Measurements from ENCODE around the gene HEG1.
"Not testable (repeated sequence)": the region's sequence is repeated elsewhere in the genome, so short reads cannot be mapped to it uniquely, and the experiment has no call there.

The HEG1 gene

GRCh38 chr3:124957951-124958350, 97.8 kb downstream of the HEG1 start:
- H3K4me1 ChIP-seq (ENCODE audit: control insufficient read depth in 1 of 2, insufficient read depth in 2 of 2, low read length in 2 of 2); H3K79me2 ChIP-seq (ENCODE audit: control insufficient read depth, insufficient read depth, low read length, poor library complexity); H2BK5ac ChIP-seq (ENCODE audit: low read depth, low read length, poor library complexity); H2AFZ ChIP-seq (ENCODE audit: insufficient read depth, low read length, poor library complexity); H4K8ac ChIP-seq (ENCODE audit: low read depth, low read length); H3K23ac ChIP-seq (ENCODE audit: low read length); H3K36me3 ChIP-seq (ENCODE audit: control insufficient read depth in 1 of 2, insufficient read depth in 2 of 2, low read length in 2 of 2); H3K9ac ChIP-seq (ENCODE audit: low read length); H2AK5ac ChIP-seq (ENCODE audit: low read length); H3K14ac ChIP-seq (ENCODE audit: low read length); H3K9me3 ChIP-seq (ENCODE audit: insufficient read depth, low read depth, low read length); H3K27me3 ChIP-seq (ENCODE audit: insufficient read depth, low read length); H2BK120ac ChIP-seq (ENCODE audit: insufficient read depth, low read length, poor library complexity); H4K91ac ChIP-seq (ENCODE audit: low read depth, low read length); DNase-seq; H3K79me1 ChIP-seq (ENCODE audit: low read length); H3K4ac ChIP-seq (ENCODE audit: low read depth, low read length); H3K18ac ChIP-seq (ENCODE audit: low read length); H2BK12ac ChIP-seq (ENCODE audit: low read length); H3K4me3 ChIP-seq (ENCODE audit: low read depth, low read length); H4K12ac ChIP-seq (ENCODE audit: low read depth, low read length); H3K27ac ChIP-seq (ENCODE audit: low read depth, low read length); H3K4me2 ChIP-seq (ENCODE audit: low read length): not testable (repeated sequence)
- no CpG with 5 or more reads among the region's 4 CpGs for WGBS (ENCODE audit: extremely low coverage, insufficient coverage, insufficient read length)

GRCh38 chr3:124952282-124952855, 103.4 kb downstream of the HEG1 start:
- Histone ChIP-seq H3K27me3 (ENCODE audit: insufficient read depth, low read length) (no peaks in the 10 kb centered on the region), H3K9me3 (ENCODE audit: insufficient read depth, low read depth, low read length) (no peaks in the 10 kb centered on the region), H2AFZ (ENCODE audit: insufficient read depth, low read length, poor library complexity) (no peak overlapping the region), H3K4ac (ENCODE audit: low read depth, low read length) (no peak overlapping the region), H3K27ac (ENCODE audit: low read depth, low read length) (no peak overlapping the region), H3K14ac (ENCODE audit: low read length) (no peak overlapping the region), H3K4me2 (ENCODE audit: low read length) (no peak overlapping the region), H3K18ac (ENCODE audit: low read length) (no peak overlapping the region), H3K23ac (ENCODE audit: low read length) (no peak overlapping the region), H4K12ac (ENCODE audit: low read depth, low read length) (no peak overlapping the region), H3K4me1 (ENCODE audit: control insufficient read depth in 1 of 2, insufficient read depth in 2 of 2, low read length in 2 of 2) (no peaks in the 10 kb centered on the region), H3K79me1 (ENCODE audit: low read length) (no peaks in the 10 kb centered on the region), H3K79me2 (ENCODE audit: control insufficient read depth, insufficient read depth, low read length, poor library complexity) (no peaks in the 10 kb centered on the region), H2BK5ac (ENCODE audit: low read depth, low read length, poor library complexity) (no peak overlapping the region), H4K91ac (ENCODE audit: low read depth, low read length) (no peak overlapping the region), H4K8ac (ENCODE audit: low read depth, low read length) (no peak overlapping the region), H3K36me3 (ENCODE audit: control insufficient read depth in 1 of 2, insufficient read depth in 2 of 2, low read length in 2 of 2) (no peaks in the 10 kb centered on the region), H2BK120ac (ENCODE audit: insufficient read depth, low read length, poor library complexity) (no peak overlapping the region), H2BK12ac (ENCODE audit: low read length) (no peak overlapping the region), H3K4me3 (ENCODE audit: low read depth, low read length) (no peak overlapping the region), H2AK5ac (ENCODE audit: low read length) (no peak overlapping the region), H3K9ac (ENCODE audit: low read length) (no peak overlapping the region)
- no CpG with 5 or more reads among the region's 5 CpGs for whole genome bisulfite sequencing (ENCODE audit: extremely low coverage, insufficient coverage, insufficient read length)
- DNase-seq: no peak

- H3K36me3 ChIP-seq (ENCODE audit: control insufficient read depth in 1 of 2, insufficient read depth in 2 of 2, low read length in 2 of 2): no peaks in the 10 kb centered on the region
- no peaks in the 10 kb centered on the region for H3K9me3 ChIP-seq (ENCODE audit: insufficient read depth, low read depth, low read length)
- H3K79me2 ChIP-seq (ENCODE audit: control insufficient read depth, insufficient read depth, low read length, poor library complexity): no peaks in the 10 kb centered on the region
- H2BK120ac ChIP-seq (ENCODE audit: insufficient read depth, low read length, poor library complexity): no peak overlapping the region
- H3K27me3 ChIP-seq (ENCODE audit: insufficient read depth, low read length): no peaks in the 10 kb centered on the region
- H3K4me2 ChIP-seq (ENCODE audit: low read length): no peak overlapping the region
- no peak overlapping the region for H3K23ac ChIP-seq (ENCODE audit: low read length)
- no peak overlapping the region for H2BK12ac ChIP-seq (ENCODE audit: low read length)
- no peaks in the 10 kb centered on the region for H3K4me1 ChIP-seq (ENCODE audit: control insufficient read depth in 1 of 2, insufficient read depth in 2 of 2, low read length in 2 of 2)
- no peak for DNase-seq
- no peak overlapping the region for H3K4ac ChIP-seq (ENCODE audit: low read depth, low read length)
- no peak overlapping the region for H4K91ac ChIP-seq (ENCODE audit: low read depth, low read length)
- no peak overlapping the region for H3K4me3 ChIP-seq (ENCODE audit: low read depth, low read length)
- no peak overlapping the region for H3K18ac ChIP-seq (ENCODE audit: low read length)
- no CpG with 5 or more reads among the region's 8 CpGs for WGBS (ENCODE audit: extremely low coverage, insufficient coverage, insufficient read length)
- H2AFZ ChIP-seq (ENCODE audit: insufficient read depth, low read length, poor library complexity): no peak overlapping the region
- no peak overlapping the region for H4K12ac ChIP-seq (ENCODE audit: low read depth, low read length)
- H3K9ac ChIP-seq (ENCODE audit: low read length): no peak overlapping the region
- H3K79me1 ChIP-seq (ENCODE audit: low read length): no peaks in the 10 kb centered on the region
- no peak overlapping the region for H3K14ac ChIP-seq (ENCODE audit: low read length)
- no peak overlapping the region for H4K8ac ChIP-seq (ENCODE audit: low read depth, low read length)
- no peak overlapping the region for H2BK5ac ChIP-seq (ENCODE audit: low read depth, low read length, poor library complexity)
- no peak overlapping the region for H2AK5ac ChIP-seq (ENCODE audit: low read length)
- H3K27ac ChIP-seq (ENCODE audit: low read depth, low read length): no peak overlapping the region
Measured at GRCh38 chr3:124951511-124952281, 104.1 kb downstream of the HEG1 start.

- H3K79me2 ChIP-seq (ENCODE audit: control insufficient read depth, insufficient read depth, low read length, poor library complexity): no peaks in the 10 kb centered on the region
- no peak overlapping the region for H3K4me2 ChIP-seq (ENCODE audit: low read length)
- no peak for DNase-seq
- H3K9me3 ChIP-seq (ENCODE audit: insufficient read depth, low read depth, low read length): no peaks in the 10 kb centered on the region
- no peak overlapping the region for H2AFZ ChIP-seq (ENCODE audit: insufficient read depth, low read length, poor library complexity)
- no peak overlapping the region for H3K18ac ChIP-seq (ENCODE audit: low read length)
- no peak overlapping the region for H2BK5ac ChIP-seq (ENCODE audit: low read depth, low read length, poor library complexity)
- no peak overlapping the region for H3K9ac ChIP-seq (ENCODE audit: low read length)
- H3K79me1 ChIP-seq (ENCODE audit: low read length): no peaks in the 10 kb centered on the region
- H3K27ac ChIP-seq (ENCODE audit: low read depth, low read length): no peak overlapping the region
- H3K36me3 ChIP-seq (ENCODE audit: control insufficient read depth in 1 of 2, insufficient read depth in 2 of 2, low read length in 2 of 2): no peaks in the 10 kb centered on the region
- H4K12ac ChIP-seq (ENCODE audit: low read depth, low read length): no peak overlapping the region
- no peak overlapping the region for H4K91ac ChIP-seq (ENCODE audit: low read depth, low read length)
- H3K4ac ChIP-seq (ENCODE audit: low read depth, low read length): no peak overlapping the region
- H3K23ac ChIP-seq (ENCODE audit: low read length): no peak overlapping the region
- no peak overlapping the region for H2BK12ac ChIP-seq (ENCODE audit: low read length)
- no peak overlapping the region for H4K8ac ChIP-seq (ENCODE audit: low read depth, low read length)
- H2BK120ac ChIP-seq (ENCODE audit: insufficient read depth, low read length, poor library complexity): no peak overlapping the region
- WGBS (ENCODE audit: extremely low coverage, insufficient coverage, insufficient read length): no CpG with 5 or more reads among the region's 3 CpGs
- H3K4me1 ChIP-seq (ENCODE audit: control insufficient read depth in 1 of 2, insufficient read depth in 2 of 2, low read length in 2 of 2): no peaks in the 10 kb centered on the region
- no peak overlapping the region for H2AK5ac ChIP-seq (ENCODE audit: low read length)
- H3K4me3 ChIP-seq (ENCODE audit: low read depth, low read length): no peak overlapping the region
- no peak overlapping the region for H3K14ac ChIP-seq (ENCODE audit: low read length)
- no peaks in the 10 kb centered on the region for H3K27me3 ChIP-seq (ENCODE audit: insufficient read depth, low read length)
Measured at GRCh38 chr3:124950026-124950425, 105.8 kb downstream of the HEG1 start.

All from trophoblast cell (in vitro differentiated cells and primary cell).